Stimulated activated CD4-positive, alpha-beta T cell treated with anti-CD3 and anti-CD28 coated beads, Interleukin-15, amount 100 ng/mL, for 48 hours (primary cell): ENCODE data around the gene CNST.
"Not testable (repeated sequence)": the region's sequence is repeated elsewhere in the genome, so short reads cannot be mapped to it uniquely, and the experiment has no call there.

Experiments used
- DNase-seq, 2 donors: peaks; one replicate each; pipeline ENCODE4 v3.0.0-alpha.2; 2020; ENCODE audit warnings: low read depth in 2 of 2

Gene CNST

DNA sequence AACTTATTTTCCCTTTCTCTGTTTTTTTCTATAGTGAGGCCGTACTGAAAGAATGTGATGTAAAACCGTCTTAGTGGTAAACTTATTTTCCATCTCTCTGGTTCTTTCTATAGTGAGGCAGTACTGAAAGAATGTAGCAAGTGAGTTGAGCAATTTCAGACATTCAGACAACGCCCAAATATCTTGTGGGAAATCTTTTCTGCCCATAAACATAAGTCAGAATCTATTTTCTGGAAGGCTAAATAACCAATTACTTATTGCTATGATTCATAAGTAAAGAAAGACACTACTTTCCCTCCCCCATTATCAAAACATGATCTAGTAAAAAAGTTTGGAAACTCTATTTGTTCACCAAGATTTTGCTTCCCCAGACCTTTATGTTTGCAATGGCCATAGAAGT lies 139.1 kb downstream of the CNST start:
- DNase-seq: no peak

DNA sequence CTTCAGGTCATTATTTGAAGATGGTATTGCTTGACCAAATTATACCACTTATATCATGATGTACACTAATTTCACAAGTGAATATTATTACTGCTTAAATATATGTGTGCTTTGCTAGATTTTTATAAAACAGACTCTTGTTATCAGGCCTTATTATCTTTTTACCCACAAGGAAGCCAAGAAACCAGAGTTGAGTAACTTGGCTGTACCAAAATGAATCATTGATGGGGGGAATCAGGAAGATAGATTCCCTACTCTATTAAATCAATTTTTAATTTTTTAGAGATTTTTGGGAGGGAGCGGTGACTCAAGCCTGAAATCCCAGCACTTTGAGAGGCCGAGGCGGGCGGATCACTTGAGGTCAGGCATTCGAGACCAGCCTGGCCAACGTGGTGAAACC lies 141.9 kb downstream of the CNST start:
- no peak for DNase-seq

DNA sequence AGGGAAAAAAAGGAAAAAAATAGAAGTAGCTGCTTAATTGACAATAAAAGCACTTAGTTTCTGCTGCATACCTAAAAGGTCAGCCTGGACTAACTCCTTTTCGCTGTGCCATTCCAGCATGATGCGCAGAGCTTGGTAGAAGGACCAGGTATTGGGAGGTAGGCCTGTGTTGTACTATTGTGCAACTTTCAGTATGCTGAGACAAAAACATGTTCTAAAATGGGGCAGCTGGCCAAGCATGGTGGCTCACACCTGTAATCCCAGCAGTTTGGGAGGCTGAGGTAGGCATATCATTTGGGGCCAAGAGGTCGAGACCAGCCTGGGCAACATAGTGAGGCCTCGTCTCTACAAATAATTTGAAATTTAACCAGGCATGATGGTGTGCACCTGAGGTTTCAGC lies 142.9 kb downstream of the CNST start:
- no peak for DNase-seq

DNA sequence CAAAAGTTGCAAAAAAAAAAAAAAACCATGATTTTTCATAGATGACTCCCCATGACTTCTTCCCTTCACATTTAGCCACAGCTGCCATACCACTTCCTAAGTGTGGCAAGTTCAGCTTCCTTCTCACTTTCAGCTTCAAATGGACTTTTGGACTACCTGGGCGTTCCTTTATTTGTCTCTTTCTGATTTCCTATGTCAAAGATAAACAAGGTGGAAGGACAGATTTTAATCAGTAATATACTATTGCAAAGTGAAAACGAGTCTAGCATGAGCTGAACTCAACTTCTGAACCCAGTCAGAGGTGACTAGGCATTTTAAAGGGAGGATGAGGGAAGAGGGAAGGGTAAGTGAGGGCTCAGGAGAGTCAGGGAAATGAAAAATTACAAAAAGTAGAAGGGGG lies 143.6 kb downstream of the CNST start:
- DNase-seq: no peak

DNA sequence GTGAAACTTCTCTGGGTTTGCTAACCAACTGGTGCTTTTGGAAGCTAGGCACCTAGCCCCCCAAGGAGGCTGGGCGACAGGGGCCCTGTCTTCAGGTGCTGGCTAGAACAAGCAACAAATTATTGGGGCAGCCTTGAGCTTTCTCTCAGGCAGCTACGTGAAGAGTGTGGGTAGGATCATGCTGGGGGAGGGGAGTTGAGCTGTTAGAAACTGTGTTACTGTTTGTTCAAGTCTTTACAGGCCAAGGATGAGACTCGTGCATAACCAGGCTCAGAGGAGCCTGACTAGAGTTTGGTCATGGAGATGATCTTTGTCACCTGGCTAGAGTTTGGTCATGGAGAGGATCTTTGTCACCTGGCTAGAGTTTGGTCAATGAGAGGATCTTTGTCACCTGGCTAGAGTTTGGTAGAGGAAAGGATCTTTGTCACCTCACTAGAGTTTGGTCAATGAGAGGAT lies 145.3 kb downstream of the CNST start:
- DNase-seq: no peak

DNA sequence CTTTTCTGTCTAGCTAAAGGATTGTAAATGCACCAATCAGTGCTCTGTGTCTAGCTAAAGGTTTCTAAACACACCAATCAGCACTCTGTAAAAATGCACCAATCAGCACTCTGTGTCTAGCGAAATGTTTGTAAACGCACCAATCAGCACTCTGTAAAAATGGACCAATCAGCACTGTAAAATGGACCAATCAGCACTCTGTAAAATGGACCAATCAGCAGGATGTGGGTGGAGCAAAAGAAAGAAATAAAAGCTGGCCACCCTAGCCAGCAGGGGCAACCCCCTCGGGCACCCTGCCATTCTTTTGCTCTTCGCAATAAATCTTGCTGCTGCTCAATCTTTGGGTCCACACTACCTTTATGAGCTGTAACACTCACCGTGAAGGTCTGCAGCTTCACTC lies 146.2 kb downstream of the CNST start:
- DNase-seq: not testable (repeated sequence)
